GM04503 (cell line): Measurements from ENCODE around the gene GTF2A1.
"Not testable (repeated sequence)": the region's sequence is repeated elsewhere in the genome, so short reads cannot be mapped to it uniquely, and the experiment has no call there.

ENCODE experiments used
- DNase-seq: peaks from one replicate; pipeline ENCODE4 v3.0.0-alpha.2; 2012; ENCODE audit warnings: low read depth

Gene GTF2A1

DNA sequence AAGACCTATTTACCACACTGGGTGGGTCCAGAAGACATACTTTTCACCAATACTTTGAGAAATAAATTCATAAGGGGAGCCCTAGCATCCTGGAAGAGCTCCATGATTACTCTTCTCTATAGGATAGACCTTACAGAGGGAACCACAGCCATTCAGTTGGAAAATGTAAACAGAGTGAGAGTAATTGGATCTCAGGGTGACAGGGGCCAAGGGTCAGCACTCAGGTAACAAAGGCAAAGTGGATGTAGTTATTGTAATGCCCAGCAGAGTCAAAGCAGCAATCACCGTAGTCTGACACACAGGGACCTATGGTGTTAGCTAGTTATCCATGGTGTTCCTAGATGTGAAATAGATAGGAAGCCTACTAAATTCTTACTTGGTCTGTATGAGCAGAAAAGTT, 10.8 kb upstream of the GTF2A1 start:
- DNase-seq: no peak

DNA sequence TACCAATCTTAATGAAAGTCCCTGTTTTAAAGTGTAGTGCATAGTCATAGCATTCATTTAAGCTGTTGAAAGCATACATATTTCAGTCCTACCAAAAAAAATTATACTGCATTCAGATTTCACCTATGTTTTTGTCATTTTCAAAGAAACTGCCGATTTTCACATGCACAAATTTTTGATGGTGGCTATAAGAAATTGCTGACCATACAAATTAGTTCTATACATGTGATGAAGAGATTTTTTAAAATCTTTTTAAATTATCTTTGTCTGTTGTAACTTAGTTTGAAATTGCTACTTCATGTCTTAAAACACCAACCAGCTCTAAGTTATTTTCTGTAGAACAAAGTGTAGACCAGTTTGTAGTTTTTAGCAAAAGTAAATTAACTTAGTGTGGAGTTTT, 3.5 kb upstream of the GTF2A1 start:
- DNase-seq: no peak

DNA sequence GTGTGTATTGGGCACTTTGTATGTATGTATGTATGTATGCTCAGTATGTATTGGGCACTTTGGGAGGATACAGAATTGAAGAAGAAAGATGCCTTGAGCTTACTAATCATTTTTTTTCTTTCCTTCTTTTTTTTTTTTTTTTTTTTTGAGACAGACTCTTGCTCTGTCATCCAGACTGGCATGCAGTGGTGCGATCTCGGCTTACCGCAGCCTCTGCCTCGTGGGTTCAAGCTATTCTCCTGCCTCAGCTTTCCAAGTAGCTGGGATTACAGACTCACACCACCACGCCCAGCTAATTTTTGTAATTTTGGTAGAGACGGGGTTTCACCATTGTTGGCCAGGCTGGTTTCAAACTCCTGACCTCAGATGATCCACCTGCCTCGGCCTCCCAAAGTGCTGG, 3.0 kb upstream of the GTF2A1 start:
- not testable (repeated sequence) for DNase-seq

GRCh38 chr14:81222691-81223090, 1.9 kb upstream of the GTF2A1 start:
- DNase-seq: no peak

DNA sequence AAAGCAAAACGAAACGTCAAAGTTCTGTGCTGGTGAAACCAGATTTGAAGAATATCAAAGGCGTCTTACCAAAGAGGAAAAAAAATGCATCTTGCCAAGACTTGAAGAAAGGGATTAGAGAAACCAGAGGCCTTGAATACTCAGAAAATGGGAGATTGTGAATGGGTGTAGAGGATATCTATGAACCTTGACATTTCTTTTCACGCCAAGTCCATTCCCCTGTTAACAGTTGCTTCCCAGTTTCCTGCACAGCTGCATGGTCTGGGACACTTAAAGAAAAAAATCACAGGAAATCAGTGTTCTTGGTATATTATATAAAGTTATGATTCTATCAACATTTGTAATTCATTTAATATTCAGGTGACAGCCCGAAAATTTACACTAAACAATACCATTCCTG, 1.4 kb upstream of the GTF2A1 start:
- no peak for DNase-seq

- DNase-seq: no peak
Observed at GRCh38 chr14:81221579-81222102, 882 bp upstream of the GTF2A1 start.

GRCh38 chr14:81220580-81220829, 254 bp downstream of the GTF2A1 start:
- no peak for DNase-seq

GRCh38 chr14:81219759-81220579, 790 bp downstream of the GTF2A1 start:
- DNase-seq: no peak

DNA sequence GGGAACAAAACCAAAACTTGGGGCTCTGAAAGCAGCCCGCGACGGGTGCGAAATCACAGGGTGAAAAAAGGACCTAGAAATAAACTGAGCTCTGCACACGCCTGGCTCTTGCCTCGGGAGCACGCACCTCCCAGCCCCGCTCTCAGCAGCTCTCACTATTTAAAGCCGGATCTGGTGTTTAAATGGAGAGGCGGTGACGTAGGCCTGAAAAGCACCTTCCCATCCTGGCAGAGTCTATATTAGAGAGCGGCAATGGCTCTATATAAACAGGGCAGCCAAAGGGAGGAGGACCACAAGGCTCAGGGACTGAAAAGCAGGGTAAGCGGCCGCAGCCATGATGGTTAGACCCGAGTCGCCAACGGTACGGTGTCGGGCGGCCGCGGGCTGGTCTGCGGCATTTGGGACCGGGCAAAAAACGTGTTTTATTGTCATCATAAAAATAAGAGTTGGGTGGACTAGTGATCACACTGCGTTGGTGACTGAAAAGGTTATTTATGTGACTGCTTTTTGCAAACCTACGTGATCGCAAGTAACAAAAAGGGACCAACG, 1.5 kb downstream of the GTF2A1 start:
- peak; percentile 89 for DNase-seq

DNA sequence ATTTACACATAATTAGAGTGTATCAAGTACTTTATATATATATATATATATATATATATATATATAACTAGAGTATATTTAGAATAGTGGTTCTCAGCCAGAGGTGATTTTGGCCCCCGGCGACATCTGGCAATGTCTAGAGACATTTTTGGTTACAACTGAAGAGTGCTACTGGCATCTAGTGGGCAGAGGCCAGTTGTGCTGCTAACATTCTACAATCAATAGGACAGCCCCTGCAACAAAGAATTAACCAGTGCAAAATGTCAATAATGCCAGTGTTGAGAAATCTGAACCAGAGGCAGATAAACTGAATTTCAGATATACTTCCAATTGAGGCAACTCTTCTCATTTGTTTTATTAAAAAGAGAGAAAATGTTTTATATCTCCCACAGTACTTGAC, 8.9 kb downstream of the GTF2A1 start:
- no peak for DNase-seq

- no peak for DNase-seq
Observed at GRCh38 chr14:81209167-81209836, 11.5 kb downstream of the GTF2A1 start.

GRCh38 chr14:81208489-81208888, 12.3 kb downstream of the GTF2A1 start:
- DNase-seq: no peak

DNA sequence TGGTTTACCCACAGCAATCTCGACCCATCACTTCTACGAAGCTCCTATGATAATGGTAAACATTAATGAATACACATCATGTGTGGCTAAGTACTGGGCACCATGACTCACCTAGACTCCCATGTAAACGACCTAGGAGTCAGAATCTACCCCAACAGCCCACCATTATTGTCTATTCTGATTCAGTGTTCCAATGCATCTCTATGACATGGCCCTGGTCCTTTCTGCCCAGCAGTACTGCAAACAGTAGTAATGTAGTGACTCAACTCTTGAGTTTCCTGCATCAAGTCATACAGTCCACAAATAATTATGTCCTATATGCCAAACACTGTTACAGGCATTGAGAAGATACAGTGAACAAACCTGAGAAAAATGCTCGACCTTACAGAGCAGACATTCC, 14.6 kb downstream of the GTF2A1 start:
- DNase-seq: no peak

DNA sequence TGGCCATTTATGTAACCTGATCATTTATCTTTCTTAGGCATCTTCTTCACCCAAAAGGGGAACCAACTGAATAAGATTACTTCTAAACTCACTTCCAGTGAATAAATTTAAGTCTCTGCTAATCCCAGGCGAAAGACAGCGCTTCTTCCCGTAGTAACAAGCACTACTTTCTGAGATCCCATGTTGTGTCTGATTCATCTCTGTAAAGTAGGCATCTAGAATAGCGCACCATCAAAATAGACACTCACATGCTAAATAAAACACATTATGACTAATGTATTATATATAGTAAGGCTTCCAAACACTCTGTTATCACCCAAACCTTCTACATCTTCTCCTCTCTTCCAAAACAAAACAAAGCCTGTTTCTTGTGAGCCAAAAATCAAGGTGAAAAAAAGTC, 15.1 kb downstream of the GTF2A1 start:
- no peak for DNase-seq

GRCh38 chr14:81200054-81200453, 20.7 kb downstream of the GTF2A1 start:
- DNase-seq: no peak

DNA sequence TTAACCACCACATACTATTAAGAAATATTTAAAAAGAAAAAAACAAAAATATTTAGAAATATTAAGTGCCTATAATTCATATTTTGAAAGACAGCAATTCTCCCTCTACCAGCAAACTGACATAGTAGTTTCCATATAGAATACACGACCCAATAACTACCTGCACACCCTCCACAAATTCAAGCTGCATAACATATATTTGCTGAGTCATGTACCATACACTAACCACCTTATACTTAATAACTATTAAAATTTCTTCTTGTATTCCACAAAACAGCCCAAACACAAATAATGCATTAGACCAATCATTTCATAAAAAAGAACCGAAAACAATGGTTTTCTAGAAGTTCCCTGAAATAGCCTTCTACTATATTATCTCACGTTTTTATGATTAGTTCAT, 21.7 kb downstream of the GTF2A1 start:
- DNase-seq: no peak

DNA sequence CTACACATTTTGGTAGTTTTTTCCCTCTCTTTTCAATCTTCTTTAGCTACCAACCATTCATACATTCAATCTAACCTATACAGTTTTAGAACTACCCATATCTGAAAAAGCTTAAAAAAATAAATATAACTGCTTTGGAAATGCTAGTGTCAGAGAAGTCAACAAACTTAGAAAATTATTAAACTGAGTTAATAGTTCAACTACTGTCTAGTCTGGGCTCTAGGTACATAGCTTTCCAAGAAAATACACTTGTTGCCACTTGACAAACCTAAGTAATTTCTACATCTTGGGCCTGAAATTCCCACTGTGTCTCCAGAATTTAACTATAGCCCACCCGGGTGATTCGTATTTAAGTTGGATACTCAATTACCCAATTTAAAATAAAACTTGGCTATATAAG, 22.1 kb downstream of the GTF2A1 start:
- no peak for DNase-seq

DNA sequence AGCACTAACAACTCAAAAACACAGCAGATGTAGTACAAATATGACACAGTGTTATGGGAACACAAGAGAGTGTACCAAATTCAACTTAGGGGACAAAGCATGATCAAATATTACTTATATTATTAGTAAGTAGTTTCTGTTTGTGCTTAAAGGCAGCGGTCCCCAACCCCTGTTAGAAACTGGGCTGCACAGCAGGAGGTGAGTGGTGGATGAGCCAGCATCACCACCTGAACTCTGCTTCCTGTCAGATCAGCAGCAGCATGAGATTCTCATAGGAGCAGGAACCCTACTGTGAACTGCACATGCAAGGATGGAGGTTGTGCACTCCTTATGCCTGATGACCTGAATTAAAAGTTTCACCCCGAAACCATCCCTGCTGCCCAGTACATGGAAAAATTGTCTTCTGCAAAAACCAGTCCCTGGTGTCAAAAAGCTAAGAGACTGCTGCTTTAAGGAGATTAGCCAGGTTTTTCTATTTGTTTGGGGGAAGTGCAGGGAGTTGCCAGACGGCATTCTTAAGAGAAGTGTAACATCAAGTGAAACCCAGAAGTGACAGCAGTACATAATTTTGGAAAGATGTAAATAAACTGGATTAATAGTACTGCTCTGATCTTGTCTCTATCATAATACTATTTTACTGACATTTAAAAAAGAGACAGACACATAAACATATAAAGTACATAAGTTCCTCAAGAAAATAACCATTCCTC, 26.7 kb downstream of the GTF2A1 start:
- DNase-seq: no peak

- DNase-seq: no peak
Observed at GRCh38 chr14:81192594-81192993, 28.2 kb downstream of the GTF2A1 start.

DNA sequence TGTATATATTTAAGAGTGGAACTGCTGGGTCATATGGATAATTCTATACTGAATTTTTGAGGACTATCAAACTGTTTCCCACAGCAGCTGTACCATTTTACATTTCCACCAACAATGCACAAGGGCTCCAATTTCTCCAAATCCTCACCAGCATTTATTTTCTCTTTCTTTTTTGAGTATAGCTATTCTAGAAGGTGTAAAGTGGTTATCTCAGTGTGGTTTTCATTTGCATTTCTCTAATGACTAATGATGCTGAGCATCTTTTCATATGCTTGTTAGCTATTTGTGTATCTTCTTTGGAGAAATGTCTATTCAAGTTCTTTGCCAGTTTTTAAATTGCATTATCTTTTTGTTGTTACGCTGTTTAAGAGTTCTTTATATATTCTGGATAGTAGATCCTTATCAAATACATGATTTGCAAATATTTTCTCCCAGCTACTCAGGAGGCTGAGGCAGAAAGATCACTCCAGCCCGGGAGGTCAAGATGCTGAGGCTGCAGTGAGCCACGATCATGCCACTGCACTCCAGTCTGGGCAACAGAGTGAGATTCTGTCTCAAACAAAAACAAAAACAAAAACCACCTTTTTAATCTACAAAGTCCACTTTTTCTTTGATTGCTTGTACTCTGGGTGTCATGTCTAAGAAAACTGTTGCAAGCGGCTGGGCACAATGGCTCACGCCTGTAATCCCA, 32.8 kb downstream of the GTF2A1 start:
- no peak for DNase-seq

- DNase-seq: no peak
Observed at GRCh38 chr14:81179631-81180030, 41.1 kb downstream of the GTF2A1 start.

DNA sequence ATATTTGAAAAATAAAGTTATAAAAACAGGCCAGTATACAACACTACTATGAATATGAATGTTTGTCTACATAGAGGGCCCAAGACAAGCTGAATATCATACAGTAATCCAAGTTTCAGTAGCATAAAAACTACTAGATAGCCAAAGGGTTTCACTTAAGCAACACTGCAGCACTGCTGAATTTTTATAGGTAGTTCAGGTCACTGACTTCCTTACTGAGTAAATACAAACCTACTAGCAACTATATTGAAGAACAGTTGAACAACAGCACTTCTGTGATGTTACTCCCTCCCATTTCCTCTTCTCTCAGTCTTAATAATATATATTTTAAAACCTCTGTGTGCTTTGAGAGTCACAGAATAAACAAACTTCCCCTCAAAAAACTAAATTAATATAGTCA, 42.7 kb downstream of the GTF2A1 start:
- DNase-seq: no peak
